HCT116 (cell line): Measurements from ENCODE around the gene OR6P1.

Source experiments
- CEBPB ChIP-seq: IDR thresholded peaks from 2 replicates; pipeline ENCODE4 v1.6.1; 2012; ENCODE audit warnings: low read depth
- CTCF ChIP-seq, 3 experiments: fragments of 200-600 bp in 1 of 3; sonication (generic) in 1 of 3; IDR thresholded peaks in 2 of 3; conservative IDR thresholded peaks in 1 of 3; 2 replicates each; pipeline ENCODE4 v1.5.1; 2012 to 2017; ENCODE audit warnings: low read depth in 2 of 3, low read length in 2 of 3, antibody characterized with exemption in 1 of 3, borderline replicate concordance in 1 of 3, control low read depth in 1 of 3, mild to moderate bottlenecking in 1 of 3, mixed read lengths in 1 of 3, mixed run types in 1 of 3, moderate library complexity in 1 of 3; ENCODE audit not compliant: insufficient read depth in 1 of 3
- EZH2 ChIP-seq: fragments of 200-600 bp; sonication (generic); IDR thresholded peaks from 2 replicates; pipeline ENCODE4 v1.6.1; 2017; ENCODE audit warnings: antibody characterized with exemption, mixed run types
- EZH2phosphoT487 ChIP-seq: fragments of 200-600 bp; IDR thresholded peaks from 2 replicates; pipeline ENCODE4 v1.6.1; 2018; ENCODE audit warnings: antibody characterized with exemption, borderline replicate concordance
- POLR2A ChIP-seq: IDR thresholded peaks from 2 replicates; pipeline ENCODE4 v1.7.0; 2011; ENCODE audit warnings: borderline replicate concordance; ENCODE audit not compliant: insufficient read depth, insufficient read length; ENCODE audit errors: extremely low read depth
- POLR2AphosphoS5 ChIP-seq: IDR thresholded peaks from 2 replicates; pipeline ENCODE4 v1.6.1; 2011; ENCODE audit warnings: mild to moderate bottlenecking, low read depth, low read length, moderate library complexity
- SIN3A ChIP-seq: IDR thresholded peaks from 2 replicates; pipeline ENCODE4 v1.6.1; 2012; ENCODE audit warnings: low read depth
- SP1 ChIP-seq: IDR thresholded peaks from 2 replicates; pipeline ENCODE4 v1.6.1; 2012; ENCODE audit warnings: low read depth
- SRF ChIP-seq: IDR thresholded peaks from 2 replicates; pipeline ENCODE4 v1.6.1; 2012; ENCODE audit warnings: low read depth
- ZFX ChIP-seq: fragments of 450-650 bp; IDR thresholded peaks from 2 replicates; pipeline ENCODE4 v1.6.1; 2017
- TF ChIP-seq, protein P1 (sequence below): IDR thresholded peaks from 2 replicates; pipeline ENCODE4 v1.6.1; 2011; ENCODE audit warnings: mild to moderate bottlenecking, low read length, moderate library complexity; ENCODE audit not compliant: insufficient replicate concordance; ENCODE audit errors: extremely low read depth
- TF ChIP-seq, protein P2 (sequence below): IDR thresholded peaks from 2 replicates; pipeline ENCODE4 v1.6.1; 2012; ENCODE audit warnings: low read depth

DNA sequence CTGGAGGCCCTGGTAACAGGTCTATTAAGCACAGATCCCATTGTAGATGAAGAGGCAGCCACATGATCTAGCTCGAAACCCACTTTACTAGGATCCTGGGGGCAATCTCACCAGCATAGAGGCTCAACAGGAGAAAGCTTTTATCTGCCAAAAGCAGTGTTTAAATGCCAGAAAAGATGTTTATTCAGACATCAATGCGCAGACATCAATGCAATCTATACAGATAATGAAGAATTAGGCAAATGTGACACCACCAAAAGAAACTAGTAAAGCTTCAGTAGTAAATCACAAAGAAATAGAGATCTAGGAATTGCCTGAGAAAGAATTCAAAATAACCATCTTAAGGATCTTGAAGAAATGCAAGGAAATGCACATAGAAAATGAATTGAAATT lies 48.7 kb downstream of the OR6P1 start:
- TF ChIP-seq CTCF (IDR thresholded peaks at IDR 0.05 in 2 of 3, conservative IDR thresholded peaks at IDR 0.05 in 1 of 3; ENCODE audit: borderline replicate concordance in 1 of 3, insufficient read depth in 1 of 3, low read depth in 2 of 3, low read length in 2 of 3) (no peak), EZH2 (no peak), POLR2AphosphoS5 (no peak), POLR2A (no peak), SIN3A (no peak), SP1 (no peak), SRF (no peak), CEBPB (no peak), ZFX (no peak), EZH2phosphoT487 (no peak)
- TF ChIP-seq, protein P1, sequence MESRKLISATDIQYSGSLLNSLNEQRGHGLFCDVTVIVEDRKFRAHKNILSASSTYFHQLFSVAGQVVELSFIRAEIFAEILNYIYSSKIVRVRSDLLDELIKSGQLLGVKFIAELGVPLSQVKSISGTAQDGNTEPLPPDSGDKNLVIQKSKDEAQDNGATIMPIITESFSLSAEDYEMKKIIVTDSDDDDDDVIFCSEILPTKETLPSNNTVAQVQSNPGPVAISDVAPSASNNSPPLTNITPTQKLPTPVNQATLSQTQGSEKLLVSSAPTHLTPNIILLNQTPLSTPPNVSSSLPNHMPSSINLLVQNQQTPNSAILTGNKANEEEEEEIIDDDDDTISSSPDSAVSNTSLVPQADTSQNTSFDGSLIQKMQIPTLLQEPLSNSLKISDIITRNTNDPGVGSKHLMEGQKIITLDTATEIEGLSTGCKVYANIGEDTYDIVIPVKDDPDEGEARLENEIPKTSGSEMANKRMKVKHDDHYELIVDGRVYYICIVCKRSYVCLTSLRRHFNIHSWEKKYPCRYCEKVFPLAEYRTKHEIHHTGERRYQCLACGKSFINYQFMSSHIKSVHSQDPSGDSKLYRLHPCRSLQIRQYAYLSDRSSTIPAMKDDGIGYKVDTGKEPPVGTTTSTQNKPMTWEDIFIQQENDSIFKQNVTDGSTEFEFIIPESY, result no peak
- TF ChIP-seq, protein P2, sequence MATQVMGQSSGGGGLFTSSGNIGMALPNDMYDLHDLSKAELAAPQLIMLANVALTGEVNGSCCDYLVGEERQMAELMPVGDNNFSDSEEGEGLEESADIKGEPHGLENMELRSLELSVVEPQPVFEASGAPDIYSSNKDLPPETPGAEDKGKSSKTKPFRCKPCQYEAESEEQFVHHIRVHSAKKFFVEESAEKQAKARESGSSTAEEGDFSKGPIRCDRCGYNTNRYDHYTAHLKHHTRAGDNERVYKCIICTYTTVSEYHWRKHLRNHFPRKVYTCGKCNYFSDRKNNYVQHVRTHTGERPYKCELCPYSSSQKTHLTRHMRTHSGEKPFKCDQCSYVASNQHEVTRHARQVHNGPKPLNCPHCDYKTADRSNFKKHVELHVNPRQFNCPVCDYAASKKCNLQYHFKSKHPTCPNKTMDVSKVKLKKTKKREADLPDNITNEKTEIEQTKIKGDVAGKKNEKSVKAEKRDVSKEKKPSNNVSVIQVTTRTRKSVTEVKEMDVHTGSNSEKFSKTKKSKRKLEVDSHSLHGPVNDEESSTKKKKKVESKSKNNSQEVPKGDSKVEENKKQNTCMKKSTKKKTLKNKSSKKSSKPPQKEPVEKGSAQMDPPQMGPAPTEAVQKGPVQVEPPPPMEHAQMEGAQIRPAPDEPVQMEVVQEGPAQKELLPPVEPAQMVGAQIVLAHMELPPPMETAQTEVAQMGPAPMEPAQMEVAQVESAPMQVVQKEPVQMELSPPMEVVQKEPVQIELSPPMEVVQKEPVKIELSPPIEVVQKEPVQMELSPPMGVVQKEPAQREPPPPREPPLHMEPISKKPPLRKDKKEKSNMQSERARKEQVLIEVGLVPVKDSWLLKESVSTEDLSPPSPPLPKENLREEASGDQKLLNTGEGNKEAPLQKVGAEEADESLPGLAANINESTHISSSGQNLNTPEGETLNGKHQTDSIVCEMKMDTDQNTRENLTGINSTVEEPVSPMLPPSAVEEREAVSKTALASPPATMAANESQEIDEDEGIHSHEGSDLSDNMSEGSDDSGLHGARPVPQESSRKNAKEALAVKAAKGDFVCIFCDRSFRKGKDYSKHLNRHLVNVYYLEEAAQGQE, result no peak
